H1 (cell line): ENCODE results near the gene USP6. TPM values are rescaled to one million over a fixed set of nuclear protein-coding genes. Genes with fewer than 3 reads are reported as not detected.
"Not testable (repeated sequence)": the region's sequence is repeated elsewhere in the genome, so short reads cannot be mapped to it uniquely, and the experiment has no call there.

Experiments used
- CTCF ChIA-PET: fragments of 300-600 bp; sonication (Branson Sonifier 250); formaldehyde crosslinking; loops from one replicate; lab custom pipeline; 2021; ENCODE audit not compliant: partially characterized antibody; lab: Charles Lee
- POLR2A ChIA-PET: fragments of 300-600 bp; sonication (Branson Sonifier 250); formaldehyde crosslinking; loops from one replicate; lab custom pipeline; 2021; ENCODE audit warnings: inconsistent platforms; ENCODE audit not compliant: partially characterized antibody; lab: Charles Lee
- DNase-seq, 2 experiments: peaks; one replicate each; pipeline versions ENCODE4 v3.0.0 to v3.0.0-alpha.2; 2010 to 2022; ENCODE audit warnings: low spot score in 2 of 2, low read depth in 1 of 2, mixed read lengths in 1 of 2
- FAIRE-seq: peaks from 2 replicates; lab custom pipeline; 2011; peaks lifted over from hg19 to GRCh38; lab: Jason Lieb, UNC
- H2AFZ ChIP-seq: 2 replicates; pipeline ENCODE4 v1.8.1; 2012; ENCODE audit warnings: low read length, inconsistent platforms
- H2AK5ac ChIP-seq: 2 replicates; pipeline ENCODE4 v1.6.1; 2013; ENCODE audit warnings: low read depth, low read length
- H2BK120ac ChIP-seq: replicated peaks from 2 replicates; pipeline ENCODE3; 2013; ENCODE audit warnings: low read depth, low read length, inconsistent platforms
- H2BK12ac ChIP-seq: 2 replicates; pipeline ENCODE4 v1.6.1; 2013; ENCODE audit warnings: low read depth, low read length
- H2BK15ac ChIP-seq: 2 replicates; pipeline ENCODE4 v1.6.1; 2013; ENCODE audit warnings: low read length
- H2BK20ac ChIP-seq: 2 replicates; pipeline ENCODE4 v1.6.1; 2013; ENCODE audit warnings: low read length
- H2BK5ac ChIP-seq: 2 replicates; pipeline ENCODE4 v1.6.1; 2013; ENCODE audit warnings: low read depth, low read length
- H3K14ac ChIP-seq: 2 replicates; pipeline ENCODE4 v1.6.1; 2013; ENCODE audit warnings: inconsistent platforms; ENCODE audit not compliant: insufficient read length
- H3K18ac ChIP-seq: 2 replicates; pipeline ENCODE4 v1.6.1; 2013; ENCODE audit warnings: low read length; ENCODE audit errors: extremely low read depth
- H3K23ac ChIP-seq: 2 replicates; pipeline ENCODE4 v1.6.1; 2013; ENCODE audit warnings: inconsistent platforms; ENCODE audit not compliant: insufficient read length
- H3K23me2 ChIP-seq: 2 replicates; pipeline ENCODE4 v1.6.1; 2013; ENCODE audit warnings: low read depth, low read length
- H3K27ac ChIP-seq: 2 replicates; pipeline ENCODE4 v1.6.1; 2011; ENCODE audit warnings: low read depth, low read length, inconsistent platforms
- H3K27me3 ChIP-seq, 4 experiments: replicated peaks in 1 of 4; 1 replicate in 1 of 4; 2 replicates in 3 of 4; pipeline versions ENCODE4 v1.6.1 to v1.8.1; 2011 to 2013; ENCODE audit warnings: low read length in 3 of 4, mild to moderate bottlenecking in 3 of 4, inconsistent platforms in 2 of 4, mixed read lengths in 2 of 4, moderate library complexity in 1 of 4; ENCODE audit not compliant: control insufficient read depth in 3 of 4, insufficient read depth in 3 of 4; ENCODE audit errors: extremely low read depth in 1 of 4
- H3K36me3 ChIP-seq, 4 experiments: 2 replicates each; pipeline versions ENCODE4 v1.6.1 to v1.8.1; 2011 to 2013; ENCODE audit warnings: mild to moderate bottlenecking in 4 of 4, low read length in 3 of 4, moderate library complexity in 2 of 4, control low read depth in 1 of 4, inconsistent platforms in 1 of 4; ENCODE audit not compliant: insufficient read depth in 4 of 4, control insufficient read depth in 2 of 4
- H3K4ac ChIP-seq: replicated peaks from 2 replicates; pipeline ENCODE3; 2013; ENCODE audit warnings: low read length, low read depth, mixed read lengths, inconsistent platforms; ENCODE audit not compliant: insufficient read length
- H3K4me1 ChIP-seq, 4 experiments: replicated peaks in 1 of 4; 1 replicate in 1 of 4; 2 replicates in 3 of 4; pipeline versions ENCODE4 v1.6.1 to v1.8.1; 2011 to 2013; ENCODE audit warnings: low read length in 3 of 4, inconsistent platforms in 2 of 4, mixed read lengths in 1 of 4; ENCODE audit not compliant: insufficient read depth in 4 of 4, control insufficient read depth in 3 of 4
- H3K4me2 ChIP-seq, 2 experiments: 2 replicates each; pipeline versions ENCODE4 v1.6.1 to v1.8.1; 2011 to 2013; ENCODE audit warnings: low read depth in 2 of 2, low read length in 2 of 2, control low read depth in 1 of 2, inconsistent platforms in 1 of 2, mild to moderate bottlenecking in 1 of 2; ENCODE audit not compliant: insufficient read depth in 1 of 2
- H3K4me3 ChIP-seq, 4 experiments: fragments of 200-600, 300-600 bp in 1 of 4; sonication (generic), shearing (Covaris generic), sonication (Bioruptor Twin) in 1 of 4; 2 replicates each; pipeline versions ENCODE4 v1.5.1 to v1.8.1; 2011 to 2016; ENCODE audit warnings: low read length in 4 of 4, low read depth in 3 of 4, control low read depth in 2 of 4, inconsistent platforms in 2 of 4, mild to moderate bottlenecking in 2 of 4, mixed read lengths in 1 of 4, moderate library complexity in 1 of 4; ENCODE audit not compliant: insufficient read depth in 2 of 4; ENCODE audit errors: extremely low read depth in 1 of 4
- H3K56ac ChIP-seq: replicated peaks from 2 replicates; pipeline ENCODE3; 2013; ENCODE audit warnings: low read depth, mild to moderate bottlenecking, mixed read lengths, low read length, inconsistent platforms; ENCODE audit not compliant: insufficient read length
- H3K79me1 ChIP-seq: 2 replicates; pipeline ENCODE4 v1.6.1; 2013; ENCODE audit warnings: low read depth, low read length, control low read depth
- H3K79me2 ChIP-seq, 2 experiments: 2 replicates each; pipeline versions ENCODE4 v1.6.1 to v1.8.1; 2012 to 2013; ENCODE audit warnings: low read length in 2 of 2, mild to moderate bottlenecking in 2 of 2, inconsistent platforms in 1 of 2; ENCODE audit not compliant: insufficient read depth in 2 of 2, control insufficient read depth in 1 of 2
- H3K9ac ChIP-seq, 4 experiments: replicated peaks in 1 of 4; 1 replicate in 1 of 4; 2 replicates in 3 of 4; pipeline versions ENCODE4 v1.6.1 to v1.8.1; 2011 to 2013; ENCODE audit warnings: low read depth in 3 of 4, low read length in 3 of 4, control low read depth in 2 of 4, mild to moderate bottlenecking in 2 of 4, moderate library complexity in 2 of 4, inconsistent platforms in 1 of 4; ENCODE audit errors: extremely low read depth in 1 of 4
- H3K9me3 ChIP-seq, 2 experiments: 2 replicates each; pipeline versions ENCODE4 v1.6.1 to v1.8.1; 2012 to 2013; ENCODE audit warnings: mild to moderate bottlenecking in 2 of 2, moderate library complexity in 2 of 2, control low read depth in 1 of 2, inconsistent platforms in 1 of 2, low read depth in 1 of 2, low read length in 1 of 2, mixed read lengths in 1 of 2; ENCODE audit not compliant: insufficient read depth in 2 of 2
- H4K20me1 ChIP-seq, 2 experiments: replicated peaks in 1 of 2; 2 replicates each; pipeline versions ENCODE3 to v1.8.1; 2011 to 2013; ENCODE audit warnings: inconsistent platforms in 2 of 2, low read length in 2 of 2, mild to moderate bottlenecking in 1 of 2; ENCODE audit not compliant: insufficient read depth in 2 of 2, control insufficient read depth in 1 of 2
- H4K5ac ChIP-seq: 2 replicates; pipeline ENCODE4 v1.6.1; 2013; ENCODE audit warnings: low read length, low read depth, mixed read lengths, inconsistent platforms; ENCODE audit not compliant: insufficient read length
- H4K8ac ChIP-seq: 2 replicates; pipeline ENCODE4 v1.8.0; 2013; ENCODE audit warnings: mild to moderate bottlenecking, moderate library complexity, low read length, inconsistent platforms; ENCODE audit not compliant: insufficient read depth; ENCODE audit errors: extremely low read depth
- H4K91ac ChIP-seq: replicated peaks from 2 replicates; pipeline ENCODE3; 2013; ENCODE audit warnings: low read length, mixed read lengths, inconsistent platforms; ENCODE audit not compliant: insufficient read length
- WGBS, 2 experiments: shearing (Covaris generic) in 1 of 2; methylation state at CpG; one replicate each; pipeline versions ENCODE4 v1.1.6 to v1.1.7; 2013 to 2015; ENCODE audit warnings: low lambda C conversion rate in 2 of 2, mixed read lengths in 2 of 2, inconsistent platforms in 1 of 2, low coverage in 1 of 2, missing lambda C conversion rate in 1 of 2; ENCODE audit not compliant: insufficient replicate concordance in 2 of 2, insufficient coverage in 1 of 2, insufficient read length in 1 of 2; ENCODE audit errors: extremely low coverage in 1 of 2, missing lambda C conversion rate in 1 of 2; 5-methylcytosine and 5-hydroxymethylcytosine counted together
- polyA plus RNA-seq, 7 experiments: library from polyadenylated mRNA; depleted of rRNA in 3 of 7; stranded (reverse) in 5 of 7; unstranded in 2 of 7; fragments of >200 nt in 5 of 7; fragments of 200-250 nt in 2 of 7; gene quantifications; 1 replicate in 5 of 7; 2 replicates in 1 of 7; 4 replicates in 1 of 7; pipeline versions ENCODE4 v1.2.1 to v1.2.3, GENCODE V29; 2011 to 2013; ENCODE audit warnings: missing spikeins in 2 of 7, mixed read lengths in 2 of 7
- total RNA-seq: library from RNA; stranded (reverse); fragmentation: NEBNext Ultra II Directional; extraction: Animal tissue kit (Norgen Biotek cat#: 25700); gene quantifications from 2 replicates; pipeline ENCODE4 v1.2.1, GENCODE V29; 2021

USP6 gene
- total and polyA plus RNA-seq, 2 of the 8 experiments (the other 6 are each of a cell fraction or from before 2014, with no cell fraction given) = 0.08 to 0.32 TPM

DNA sequence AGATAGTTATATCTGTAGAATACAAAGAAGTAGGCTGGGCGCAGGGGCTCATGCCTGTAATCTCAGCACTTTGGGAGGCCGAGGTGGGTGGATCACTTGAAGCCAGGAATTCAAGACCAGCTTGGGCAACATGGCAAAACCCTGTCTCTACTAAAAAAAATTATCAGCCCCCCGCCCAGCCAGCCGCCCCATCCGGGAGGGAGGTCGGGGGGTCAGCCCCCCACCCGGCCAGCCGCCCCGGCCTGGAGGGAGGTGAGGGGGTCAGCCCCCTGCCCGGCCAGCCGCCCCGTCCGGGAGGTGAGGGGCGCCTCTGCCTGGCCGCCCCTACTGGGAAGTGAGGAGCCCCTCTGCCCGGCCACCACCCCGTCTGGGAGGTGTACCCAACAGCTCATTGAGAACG, 27.0 kb downstream of the USP6 start:
- H3K23me2 ChIP-seq, H4K5ac ChIP-seq, H3K9ac ChIP-seq, H3K9me3 ChIP-seq, H3K4me2 ChIP-seq, H2BK5ac ChIP-seq, H3K36me3 ChIP-seq, H2BK20ac ChIP-seq, H3K27ac ChIP-seq, H3K18ac ChIP-seq, H2BK15ac ChIP-seq, H3K23ac ChIP-seq, H3K14ac ChIP-seq, H3K4me3 ChIP-seq, DNase-seq, H3K4ac ChIP-seq, H4K8ac ChIP-seq, H2AK5ac ChIP-seq, FAIRE-seq, H3K79me2 ChIP-seq, H2BK120ac ChIP-seq, H3K27me3 ChIP-seq, CTCF ChIA-PET, H3K4me1 ChIP-seq, H4K91ac ChIP-seq, H2BK12ac ChIP-seq, H3K79me1 ChIP-seq, H2AFZ ChIP-seq, H4K20me1 ChIP-seq, POLR2A ChIA-PET, H3K56ac ChIP-seq: not testable (repeated sequence)
- 57% methylated on average over 3 of the region's 18 CpGs; no CpG with 5 or more reads in 1 of the 2 experiments for WGBS, 2 experiments

DNA sequence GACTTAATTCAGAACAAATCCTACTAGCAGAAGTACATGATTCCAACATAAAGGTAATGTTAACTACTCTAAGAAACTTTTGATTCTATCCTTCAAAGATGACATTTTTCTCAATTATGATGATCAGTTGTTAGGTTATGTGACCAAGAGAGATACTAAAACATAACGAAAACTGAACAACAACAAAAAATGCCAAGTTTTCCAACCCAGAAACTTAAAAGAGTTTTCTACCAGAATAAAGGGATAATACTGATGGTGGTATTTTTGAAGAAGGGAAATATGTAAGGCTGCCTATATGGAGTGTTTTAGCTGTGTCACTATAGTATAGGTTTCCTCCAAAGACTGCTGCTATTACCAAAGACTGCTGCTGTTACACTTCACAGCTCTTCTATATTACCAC, 30.3 kb downstream of the USP6 start:
- H2AFZ ChIP-seq, H3K4me3 ChIP-seq, H3K23me2 ChIP-seq, H3K56ac ChIP-seq, H3K4me1 ChIP-seq, H4K8ac ChIP-seq, H2BK5ac ChIP-seq, H4K91ac ChIP-seq, H3K9ac ChIP-seq, H4K20me1 ChIP-seq, H3K27ac ChIP-seq, CTCF ChIA-PET, H2BK20ac ChIP-seq, DNase-seq, H3K14ac ChIP-seq, H3K27me3 ChIP-seq, H3K79me1 ChIP-seq, FAIRE-seq, H3K4me2 ChIP-seq, H3K4ac ChIP-seq, H3K23ac ChIP-seq, H2BK15ac ChIP-seq, POLR2A ChIA-PET, H4K5ac ChIP-seq, H2BK12ac ChIP-seq, H2BK120ac ChIP-seq, H3K18ac ChIP-seq, H3K9me3 ChIP-seq, H3K36me3 ChIP-seq, H2AK5ac ChIP-seq, H3K79me2 ChIP-seq: not testable (repeated sequence)
- WGBS, 2 experiments = 68% methylated on average over 1 of the region's 1 CpG; no CpG with 5 or more reads in 1 of the 2 experiments
